Measurements from ENCODE around the gene DDX10. TPM values are rescaled to one million over a fixed set of nuclear protein-coding genes. Genes with fewer than 3 reads are reported as not detected.

Gene DDX10
- polyA plus RNA-seq, 1 donor from 2014 or later: 15.9 TPM

- Histone ChIP-seq H3K9me3 (ENCODE audit: low read length) (no peaks in the 10 kb centered on the region), H3K9me2 (ENCODE audit: insufficient read depth, low read length) (no peaks in the 10 kb centered on the region)
Measured at GRCh38 chr11:108960501-108960900, 295.6 kb downstream of the DDX10 start.

GRCh38 chr11:108961095-108961494, 296.2 kb downstream of the DDX10 start:
- H3F3A ChIP-seq (ENCODE audit: insufficient read depth, low read length, poor library complexity, severe bottlenecking): no peaks in the 10 kb centered on the region
- no peaks in the 10 kb centered on the region for H3K9me3 ChIP-seq (ENCODE audit: low read length)
- no peak overlapping the region for H3K4me3 ChIP-seq (ENCODE audit: low read length)
- no peak overlapping the region for H2AFZ ChIP-seq (ENCODE audit: low read depth, low read length)
- H4K20me1 ChIP-seq (ENCODE audit: insufficient read depth): no peaks in the 10 kb centered on the region
- no peaks in the 10 kb centered on the region for H3K79me2 ChIP-seq (replicated peaks; ENCODE audit: insufficient read depth, low read length)
- H3K4me2 ChIP-seq (ENCODE audit: low read length): no peak overlapping the region
- H3K36me3 ChIP-seq (ENCODE audit: insufficient read depth, low read length): no peaks in the 10 kb centered on the region
- no peak overlapping the region for H3K9ac ChIP-seq (ENCODE audit: low read length)
- no peak overlapping the region for H3K27ac ChIP-seq (ENCODE audit: low read length)
- no peaks in the 10 kb centered on the region for H3K27me3 ChIP-seq (ENCODE audit: insufficient read depth, low read depth, low read length)
- H3K9me2 ChIP-seq (ENCODE audit: insufficient read depth, low read length): no peaks in the 10 kb centered on the region
- TF ChIP-seq REST (IDR thresholded peaks at IDR 0.05; ENCODE audit: borderline replicate concordance) (no peak), CTCF (IDR thresholded peaks at IDR 0.05; ENCODE audit: poor library complexity, severe bottlenecking) (no peak), EP300 (conservative IDR thresholded peaks at IDR 0.05; ENCODE audit: poor library complexity, severe bottlenecking) (no peak), SMC3 (conservative IDR thresholded peaks at IDR 0.05; ENCODE audit: poor library complexity) (no peak), RAD21 (conservative IDR thresholded peaks at IDR 0.05) (no peak), MXI1 (conservative IDR thresholded peaks at IDR 0.05; ENCODE audit: poor library complexity, severe bottlenecking) (no peak)

More at GRCh38 chr11:108960501-108960900, 295.6 kb downstream of the DDX10 start:
- Histone ChIP-seq H4K20me1 (ENCODE audit: insufficient read depth) (no peaks in the 10 kb centered on the region), H3K36me3 (ENCODE audit: insufficient read depth, low read length) (no peaks in the 10 kb centered on the region), H3F3A (ENCODE audit: insufficient read depth, low read length, poor library complexity, severe bottlenecking) (no peaks in the 10 kb centered on the region), H3K4me2 (ENCODE audit: low read length) (no peak overlapping the region), H3K79me2 (replicated peaks; ENCODE audit: insufficient read depth, low read length) (no peaks in the 10 kb centered on the region), H3K27me3 (ENCODE audit: insufficient read depth, low read depth, low read length) (no peaks in the 10 kb centered on the region), H2AFZ (ENCODE audit: low read depth, low read length) (no peak overlapping the region), H3K27ac (ENCODE audit: low read length) (no peak overlapping the region), H3K4me3 (ENCODE audit: low read length) (no peak overlapping the region), H3K9ac (ENCODE audit: low read length) (no peak overlapping the region)
- TF ChIP-seq MXI1 (conservative IDR thresholded peaks at IDR 0.05; ENCODE audit: poor library complexity, severe bottlenecking): no peak
- no peak for TF ChIP-seq CTCF (IDR thresholded peaks at IDR 0.05; ENCODE audit: poor library complexity, severe bottlenecking)
- TF ChIP-seq EP300 (conservative IDR thresholded peaks at IDR 0.05; ENCODE audit: poor library complexity, severe bottlenecking): no peak
- no peak for TF ChIP-seq TAF1 (IDR thresholded peaks at IDR 0.05; ENCODE audit: low read depth)
- TF ChIP-seq REST (IDR thresholded peaks at IDR 0.05; ENCODE audit: borderline replicate concordance): no peak
- TF ChIP-seq RAD21 (conservative IDR thresholded peaks at IDR 0.05): no peak
- TF ChIP-seq SMC3 (conservative IDR thresholded peaks at IDR 0.05; ENCODE audit: poor library complexity): no peak
- TF ChIP-seq POLR2AphosphoS5 (IDR thresholded peaks at IDR 0.05): no peak
- TF ChIP-seq EZH2 (IDR thresholded peaks at IDR 0.05; ENCODE audit: borderline replicate concordance, insufficient read depth, low read length, poor library complexity, severe bottlenecking): no peak
